ENCODE results near the gene GALNT2.

The GALNT2 gene

GRCh38 chr1:230072296-230072695, 5.3 kb downstream of the GALNT2 start:
- no peak for DNase-seq (ENCODE audit: low spot score)

DNA sequence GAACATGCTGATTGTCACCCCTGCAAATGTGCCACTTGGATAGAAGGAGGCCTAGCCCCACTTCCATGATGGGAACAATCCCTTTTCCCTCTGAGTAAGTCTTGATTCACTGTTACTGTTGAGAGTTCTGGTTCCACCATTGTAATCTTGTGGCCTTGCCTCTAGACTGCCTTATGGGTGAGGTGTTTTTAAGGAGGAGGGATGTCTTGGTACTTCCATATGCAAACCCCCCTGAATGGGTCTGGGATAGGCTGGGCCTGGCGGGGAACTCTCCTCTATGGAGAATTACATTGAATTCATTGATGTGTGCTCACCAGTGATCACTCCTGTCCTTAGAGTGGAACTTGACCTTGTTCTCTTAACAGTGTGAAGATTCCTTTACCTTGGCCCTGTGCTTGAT, 5.8 kb downstream of the GALNT2 start:
- no peak for DNase-seq (ENCODE audit: low spot score)

DNA sequence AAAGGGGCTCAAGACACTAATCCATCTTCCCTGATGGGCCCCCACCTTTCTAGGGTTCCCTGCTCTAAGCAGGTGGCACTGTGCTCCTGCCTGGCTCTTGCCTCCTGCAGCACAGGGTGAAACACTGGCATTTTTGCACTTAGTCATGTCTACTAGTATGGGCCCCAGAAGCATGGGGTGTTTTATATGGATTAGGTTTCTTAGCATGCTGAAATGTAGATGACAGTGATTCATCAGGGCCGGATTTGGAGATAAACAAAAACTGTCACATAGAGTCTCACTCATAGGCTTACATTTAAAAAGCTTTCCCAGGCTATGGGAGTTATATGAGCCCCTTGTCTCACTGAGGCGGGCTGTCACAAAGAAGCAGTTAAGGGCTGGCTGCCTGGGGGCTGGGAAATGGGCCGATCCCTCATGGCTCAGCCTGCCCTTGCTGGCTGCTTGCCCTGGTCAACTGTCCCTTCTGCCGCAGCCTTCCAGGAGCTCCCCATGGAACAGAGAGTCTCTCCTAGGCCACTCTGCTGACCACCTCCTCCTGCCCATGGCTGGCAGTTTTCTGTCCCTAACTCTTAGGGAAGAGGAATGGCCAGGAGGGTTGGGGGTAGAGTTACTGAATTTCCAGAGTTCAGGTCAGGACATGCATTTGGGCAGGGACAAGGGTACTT, 6.5 kb downstream of the GALNT2 start:
- no peak for DNase-seq (ENCODE audit: low spot score)

- DNase-seq (ENCODE audit: low spot score) = no peak
These were observed 7.2 kb downstream of the GALNT2 start for GRCh38 chr1:230074270-230074669.

DNA sequence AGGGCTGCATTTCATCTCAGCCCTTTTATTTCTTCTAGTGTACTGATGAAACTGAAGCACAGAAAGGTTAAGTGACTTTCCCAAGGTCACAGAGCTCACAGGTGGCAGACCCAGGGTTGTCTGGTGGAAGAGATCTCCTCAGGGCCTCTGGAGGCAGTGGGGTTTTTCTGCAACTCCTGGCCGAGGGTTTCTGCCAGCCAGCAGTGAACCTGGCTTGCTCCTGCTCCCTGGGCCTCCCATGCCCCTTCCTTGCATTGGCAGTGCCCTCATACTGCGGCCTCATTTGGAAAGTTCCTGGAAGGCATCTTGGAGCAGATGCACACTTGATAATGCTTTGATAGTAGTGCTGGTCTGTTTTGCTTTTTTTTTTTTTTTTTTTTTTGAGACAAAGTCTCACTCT, 7.7 kb downstream of the GALNT2 start:
- no peak for DNase-seq (ENCODE audit: low spot score)

DNA sequence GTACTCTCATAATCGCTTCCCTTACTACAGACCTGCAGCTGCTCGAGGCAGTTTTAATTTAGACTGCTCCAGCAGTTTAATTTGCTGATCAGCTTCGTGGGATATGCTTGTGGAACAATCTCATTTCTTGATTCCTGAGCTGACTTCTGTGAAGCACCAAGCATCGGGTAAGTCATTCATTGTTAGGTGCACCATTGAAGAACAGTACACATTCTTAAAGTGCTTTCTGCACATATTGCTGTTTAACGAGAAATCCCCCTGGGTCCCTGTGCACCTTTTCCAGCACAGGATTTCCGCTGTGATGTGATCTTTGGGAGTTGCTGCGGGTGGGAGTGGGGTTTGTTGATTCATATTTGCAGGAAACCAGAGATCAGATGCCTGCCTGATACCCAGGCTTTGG, 9.1 kb downstream of the GALNT2 start:
- DNase-seq (ENCODE audit: low spot score) = no peak

DNA sequence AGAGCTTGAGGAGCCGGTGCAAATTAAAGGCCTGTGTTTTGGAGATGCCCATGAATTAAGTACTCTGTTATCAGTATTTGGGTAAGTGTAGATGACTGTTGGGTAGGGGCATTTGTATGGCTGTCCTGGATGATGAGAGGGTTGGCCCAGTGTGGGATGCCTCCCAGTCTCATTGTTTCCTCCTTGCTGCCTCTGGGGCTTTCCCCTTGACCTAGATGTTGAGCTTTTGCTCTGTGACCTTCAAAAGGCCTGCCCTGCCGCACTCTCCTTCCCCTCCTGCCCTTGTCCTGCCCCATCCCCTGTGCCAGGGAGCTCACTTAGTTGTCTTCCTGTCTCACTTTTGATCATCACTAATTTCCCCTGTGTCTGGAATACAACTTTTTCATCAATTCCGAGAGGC, 10.0 kb downstream of the GALNT2 start:
- DNase-seq (ENCODE audit: low spot score) = no peak

DNA sequence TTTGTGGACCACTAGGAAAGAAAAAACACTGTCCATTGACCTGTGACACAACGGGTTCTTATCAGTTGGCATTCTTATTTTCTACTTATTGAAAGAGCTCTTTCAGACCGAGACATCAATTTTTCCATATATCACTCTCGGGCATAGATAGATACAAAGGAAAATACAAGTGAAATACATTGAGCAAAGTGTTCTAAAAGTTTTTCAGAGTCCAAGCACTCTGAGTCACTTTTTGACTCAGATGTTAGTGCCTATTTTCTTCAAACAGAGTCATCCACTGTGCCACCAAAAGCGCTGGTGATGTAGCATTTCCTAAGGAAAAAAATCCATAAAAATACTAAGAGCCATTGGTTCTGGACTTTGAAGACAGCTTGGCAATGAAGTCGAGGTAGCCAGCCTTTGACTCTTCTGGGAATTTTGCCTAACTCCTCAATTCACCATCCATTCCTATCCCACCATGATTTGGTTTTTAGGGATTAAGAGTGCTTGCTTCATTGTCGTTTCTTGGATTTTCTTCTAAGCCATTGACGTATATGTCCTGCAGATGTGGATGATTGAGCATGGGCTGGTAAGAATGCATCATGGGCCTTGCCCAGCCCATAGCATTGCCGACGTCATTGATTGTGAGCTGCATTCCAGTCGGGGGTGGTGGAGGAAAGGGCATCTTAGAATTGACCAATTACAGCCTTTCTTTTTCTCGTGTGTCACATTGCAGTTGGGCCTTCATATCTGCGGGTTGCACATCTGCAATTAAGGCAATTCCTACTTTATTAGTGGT, 10.6 kb downstream of the GALNT2 start:
- DNase-seq (ENCODE audit: low spot score) = no peak

DNA sequence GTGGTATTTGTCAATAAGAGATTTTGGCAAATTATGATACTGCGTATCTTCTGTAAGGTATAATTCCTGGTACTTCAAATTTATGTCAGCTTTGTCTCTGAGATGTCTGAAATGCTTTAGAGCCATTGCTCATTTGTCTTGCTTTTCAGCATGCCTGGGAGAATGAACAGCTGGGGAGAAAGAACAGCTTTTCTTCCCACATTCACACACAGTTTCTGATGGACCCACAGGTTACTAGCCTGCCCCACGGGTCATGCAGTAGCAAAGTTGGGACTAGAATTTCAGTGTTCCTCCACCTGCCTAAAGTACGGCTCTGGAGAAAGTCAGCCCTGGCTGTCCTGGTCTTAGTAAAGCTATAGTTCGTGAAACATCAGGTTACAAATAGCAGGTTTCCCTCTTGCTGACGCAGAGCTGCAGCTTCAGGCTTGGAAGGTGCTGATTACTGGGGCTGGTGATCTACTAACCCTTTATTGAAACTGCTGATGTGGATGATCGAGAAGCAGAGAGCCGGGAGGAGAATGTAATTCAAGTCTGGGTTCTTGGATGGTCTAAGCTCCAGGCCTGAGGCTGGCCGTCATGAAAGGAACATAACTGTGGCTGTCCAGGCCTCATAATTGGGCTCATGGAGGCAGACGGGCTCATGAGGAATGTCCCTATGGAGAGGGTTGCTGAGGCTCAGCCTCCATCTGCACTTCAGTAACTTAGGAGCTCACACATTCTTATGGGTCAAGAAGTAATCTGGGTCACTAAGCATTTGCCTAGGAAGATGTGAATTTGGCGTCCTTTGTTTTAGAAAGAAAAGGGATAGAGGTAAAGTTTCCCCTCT, 12.4 kb downstream of the GALNT2 start:
- DNase-seq (ENCODE audit: low spot score) = no peak

GRCh38 chr1:230080822-230081221, 13.8 kb downstream of the GALNT2 start:
- DNase-seq (ENCODE audit: low spot score) = no peak

- DNase-seq (ENCODE audit: low spot score) = no peak
These were observed 14.7 kb downstream of the GALNT2 start for GRCh38 chr1:230081751-230082150.

- no peak for DNase-seq (ENCODE audit: low spot score)
These were observed 15.2 kb downstream of the GALNT2 start for GRCh38 chr1:230082211-230082610.

GRCh38 chr1:230083053-230083452, 16.0 kb downstream of the GALNT2 start:
- DNase-seq (ENCODE audit: low spot score) = no peak

- no peak for DNase-seq (ENCODE audit: low spot score)
These were observed 16.8 kb downstream of the GALNT2 start for GRCh38 chr1:230083746-230084407.

DNA sequence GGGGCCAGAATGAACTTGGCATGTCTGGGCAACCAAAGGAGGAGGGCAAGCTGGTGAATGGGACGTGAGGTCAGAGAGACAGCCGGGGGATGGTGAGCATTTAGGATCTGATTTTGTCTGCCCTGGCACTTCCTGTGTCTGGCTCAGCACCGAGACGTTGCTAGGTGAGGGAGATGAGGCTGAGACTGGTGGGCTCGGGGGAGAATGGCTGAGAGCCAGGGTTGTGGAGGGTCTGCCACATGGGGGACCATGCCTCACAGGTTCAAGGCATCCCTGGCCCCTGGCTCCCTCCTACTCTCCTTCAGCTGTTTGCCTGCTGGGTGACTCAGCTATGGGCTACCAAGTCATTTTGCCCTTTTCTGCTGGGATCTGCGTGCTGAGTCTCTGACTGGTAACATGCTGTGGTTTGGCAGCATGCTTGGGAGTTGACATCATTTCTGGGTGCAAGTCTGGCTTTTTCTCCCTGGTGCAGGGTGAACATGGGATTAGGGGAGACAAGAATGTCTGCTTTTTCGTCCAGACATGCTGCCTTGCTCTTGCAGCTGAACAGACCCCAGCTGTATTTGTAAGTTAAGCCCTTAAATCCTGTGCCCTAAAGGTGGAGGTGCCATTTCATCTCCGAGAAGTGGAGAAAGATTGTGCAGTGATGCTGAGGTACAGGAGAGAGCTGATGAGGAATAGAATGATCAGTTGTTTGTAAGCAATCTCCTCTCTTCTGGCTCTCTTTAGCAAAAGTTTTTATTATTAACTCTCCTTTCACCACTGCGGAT, 17.6 kb downstream of the GALNT2 start:
- peak; percentile 64 for DNase-seq (ENCODE audit: low spot score)

DNA sequence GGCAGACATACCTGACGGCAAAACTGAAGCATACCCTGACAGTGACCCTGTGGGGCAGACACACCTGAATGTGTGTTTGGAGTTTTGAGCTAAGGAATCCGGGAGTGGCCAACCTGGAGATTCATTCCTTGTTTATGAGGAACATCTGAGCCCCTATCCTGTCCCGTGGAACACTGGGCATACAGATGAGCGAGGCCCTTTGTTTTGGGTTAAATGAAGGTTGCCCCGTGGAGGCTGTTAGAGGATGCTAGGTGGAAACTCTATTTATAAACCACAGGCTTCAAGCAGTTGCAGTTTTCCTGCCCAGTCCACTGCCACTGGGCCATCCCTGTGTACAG, 18.1 kb downstream of the GALNT2 start:
- peak; percentile 30 for DNase-seq (ENCODE audit: low spot score)

- no peak for DNase-seq (ENCODE audit: low spot score)
These were observed 19.1 kb downstream of the GALNT2 start for GRCh38 chr1:230086151-230086550.

DNA sequence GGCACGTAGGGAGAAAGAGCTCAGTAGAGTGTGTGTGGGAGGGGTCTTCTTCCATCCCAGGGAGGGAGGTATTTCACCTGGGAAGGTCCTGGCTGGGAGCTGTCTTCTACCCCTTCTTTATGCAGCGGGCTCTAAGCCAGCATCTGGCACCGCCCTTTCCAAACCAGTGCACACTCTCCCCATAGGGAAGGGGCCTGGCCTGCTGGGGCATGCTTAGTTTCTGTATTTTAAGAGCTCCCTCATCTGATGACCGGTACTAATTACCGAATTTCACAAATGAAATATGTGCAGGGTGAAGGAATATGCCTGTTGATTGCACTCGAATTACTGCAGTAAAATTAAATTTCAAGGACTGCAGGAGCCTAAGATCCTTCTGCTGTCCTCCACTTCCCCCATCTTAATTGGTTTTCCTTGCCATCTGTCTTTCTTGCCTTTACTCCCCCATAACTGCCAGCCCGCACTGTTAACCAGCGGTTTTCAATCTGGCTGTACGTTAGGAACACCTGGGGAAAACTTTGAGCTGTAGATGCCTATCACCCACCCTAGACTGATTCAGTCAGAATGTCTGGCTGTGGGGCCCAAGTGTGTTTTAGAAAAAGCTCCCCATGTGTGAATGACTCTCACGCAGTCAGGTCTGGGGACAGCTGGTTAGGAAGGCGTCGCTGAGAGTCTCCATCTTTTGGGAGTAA, 20.1 kb downstream of the GALNT2 start:
- no peak for DNase-seq (ENCODE audit: low spot score)

DNA sequence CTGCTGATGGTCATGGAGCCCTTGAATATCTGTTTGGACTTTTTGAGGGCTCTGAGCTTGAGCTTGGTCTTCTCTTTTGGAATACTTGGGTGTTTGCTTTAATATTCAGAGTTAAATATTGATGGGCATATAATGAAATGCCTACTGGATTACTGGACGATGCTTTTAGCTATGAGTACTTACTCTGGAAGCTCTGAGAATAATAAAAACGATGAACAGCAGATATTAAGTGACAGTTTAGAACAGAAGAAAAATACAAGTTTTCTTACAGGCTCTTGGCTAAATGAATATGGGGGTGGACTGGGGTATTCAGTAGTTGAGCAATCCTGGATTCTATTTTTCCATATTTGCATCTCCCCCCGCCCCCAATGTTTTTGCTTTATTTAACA, 20.7 kb downstream of the GALNT2 start:
- DNase-seq (ENCODE audit: low spot score) = no peak

- no peak for DNase-seq (ENCODE audit: low spot score)
These were observed 23.2 kb downstream of the GALNT2 start for GRCh38 chr1:230090194-230090711.

Measured in LoVo (cell line).